SK-N-SH (cell line): Measurements from ENCODE around the gene FAM180B. TPM values are rescaled to one million over a fixed set of nuclear protein-coding genes. Genes with fewer than 3 reads are reported as not detected.
A peak's percentile ranks its signal among the peaks of the same experiment; 100 is the strongest.

Experiments
- CTCF ChIA-PET: fragments of 300-600, 350-600 bp; formaldehyde crosslinking; extraction: SDS; loops from one replicate; lab custom pipeline; 2021; lab: Yijun Ruan, JAX
- POLR2A ChIA-PET: fragments of 350-600 bp; sonication (Branson Sonifier 250); formaldehyde crosslinking; extraction: SDS; loops from one replicate; lab custom pipeline; 2020; ENCODE audit warnings: antibody characterized with exemption, inconsistent platforms; lab: Yijun Ruan, JAX
- DNase-seq: peaks from one replicate; pipeline ENCODE4 v3.0.0; 2012
- H2AFZ ChIP-seq: fragments of 200-600 bp; sonication (generic); 2 replicates; pipeline ENCODE4 v1.8.1; 2016; ENCODE audit warnings: antibody characterized with exemption, mild to moderate bottlenecking, low read depth
- H3F3A ChIP-seq: fragments of 200-600 bp; sonication (generic); replicated peaks from 2 replicates; pipeline ENCODE3; 2016; ENCODE audit warnings: antibody characterized with exemption, mild to moderate bottlenecking; ENCODE audit not compliant: insufficient read depth
- H3K27ac ChIP-seq, 2 experiments: fragments of 200-500 bp in 1 of 2; fragments of 200-600 bp in 1 of 2; sonication (Bioruptor generic) in 1 of 2; sonication (generic), shearing (Covaris generic) in 1 of 2; 2 replicates each; pipeline versions ENCODE4 v1.5.1 to v1.6.1; 2014 to 2016; ENCODE audit warnings: low read depth in 2 of 2, inconsistent platforms in 1 of 2, low read length in 1 of 2, mild to moderate bottlenecking in 1 of 2, mixed read lengths in 1 of 2
- H3K27me3 ChIP-seq: fragments of 200-600 bp; sonication (generic), shearing (Covaris generic); 2 replicates; pipeline ENCODE4 v1.6.1; 2016; ENCODE audit warnings: mixed run types; ENCODE audit not compliant: insufficient read depth
- H3K36me3 ChIP-seq, 2 experiments: fragments of 200-500 bp in 1 of 2; fragments of 200-600 bp in 1 of 2; sonication (Bioruptor generic) in 1 of 2; sonication (generic) in 1 of 2; replicated peaks in 1 of 2; 2 replicates each; pipeline versions ENCODE3 to v1.5.1; 2014 to 2016; ENCODE audit warnings: low read length in 1 of 2, mild to moderate bottlenecking in 1 of 2; ENCODE audit not compliant: insufficient read depth in 2 of 2, control insufficient read depth in 1 of 2
- H3K4me1 ChIP-seq, 2 experiments: fragments of 200-500 bp in 1 of 2; fragments of 200-600 bp in 1 of 2; sonication (Bioruptor generic) in 1 of 2; sonication (generic), shearing (Covaris generic) in 1 of 2; 2 replicates each; pipeline versions ENCODE4 v1.5.1 to v1.6.1; 2014 to 2016; ENCODE audit warnings: low read depth in 1 of 2, low read length in 1 of 2, mixed run types in 1 of 2; ENCODE audit not compliant: insufficient read depth in 2 of 2, control insufficient read depth in 1 of 2
- H3K4me2 ChIP-seq: fragments of 200-600 bp; sonication (generic), shearing (Covaris generic); 2 replicates; pipeline ENCODE4 v1.6.1; 2017; ENCODE audit warnings: mixed run types
- H3K4me3 ChIP-seq, 2 experiments: fragments of 200-500 bp in 1 of 2; fragments of 200-600 bp in 1 of 2; sonication (Bioruptor generic) in 1 of 2; sonication (generic), shearing (Covaris generic) in 1 of 2; 2 replicates each; pipeline versions ENCODE4 v1.5.1 to v1.8.1; 2014 to 2016; ENCODE audit warnings: low read depth in 2 of 2, inconsistent platforms in 1 of 2, low read length in 1 of 2, mild to moderate bottlenecking in 1 of 2, mixed read lengths in 1 of 2, moderate library complexity in 1 of 2
- H3K79me2 ChIP-seq: fragments of 200-600 bp; sonication (generic); 2 replicates; pipeline ENCODE4 v1.8.1; 2017; ENCODE audit warnings: mild to moderate bottlenecking; ENCODE audit not compliant: insufficient read depth
- H3K9ac ChIP-seq: fragments of 200-600 bp; sonication (generic); 2 replicates; pipeline ENCODE4 v1.6.1; 2017; ENCODE audit warnings: mixed run types
- H3K9me2 ChIP-seq: fragments of 200-600 bp; sonication (generic); 2 replicates; pipeline ENCODE4 v1.6.1; 2017; ENCODE audit warnings: mixed run types
- H3K9me3 ChIP-seq: fragments of 200-600 bp; sonication (generic); 2 replicates; pipeline ENCODE4 v1.6.1; 2017; ENCODE audit warnings: mixed run types, mild to moderate bottlenecking, moderate library complexity
- H4K20me1 ChIP-seq: fragments of 200-600 bp; sonication (generic); 2 replicates; pipeline ENCODE4 v1.6.1; 2017; ENCODE audit warnings: mild to moderate bottlenecking, mixed run types; ENCODE audit not compliant: insufficient read depth
- CHD2 ChIP-seq: fragments of 150-350 bp; IDR thresholded peaks from 2 replicates; pipeline ENCODE4 v1.6.1; 2018; ENCODE audit warnings: low read length; ENCODE audit not compliant: partially characterized antibody
- ELF1 ChIP-seq: IDR thresholded peaks from 2 replicates; pipeline ENCODE4 v1.4.0; 2012
- EP300 ChIP-seq, 2 experiments: IDR thresholded peaks; 2 replicates each; pipeline versions ENCODE4 v1.4.0 to v1.6.1; 2012; ENCODE audit warnings: borderline replicate concordance in 1 of 2, low read depth in 1 of 2, low read length in 1 of 2
- EZH2phosphoT487 ChIP-seq: fragments of 200-600 bp; sonication (generic); IDR thresholded peaks from 2 replicates; pipeline ENCODE4 v1.6.1; 2017; ENCODE audit warnings: low read depth, mixed run types, mild to moderate bottlenecking, antibody characterized with exemption, moderate library complexity, borderline replicate concordance
- FOXJ3 ChIP-seq: sonication (generic); formaldehyde crosslinking; IDR thresholded peaks from 2 replicates; pipeline ENCODE4 v1.5.1; 2020; ENCODE audit warnings: mild to moderate bottlenecking, missing genetic modification reagents
- FOXM1 ChIP-seq: IDR thresholded peaks from 2 replicates; pipeline ENCODE4 v1.4.0; 2012; ENCODE audit warnings: low read depth, mild to moderate bottlenecking
- GATA2 ChIP-seq: sonication (generic); formaldehyde crosslinking; IDR thresholded peaks from 2 replicates; pipeline ENCODE4 v1.5.0; 2020; ENCODE audit warnings: mild to moderate bottlenecking, missing genetic modification reagents
- JUND ChIP-seq: IDR thresholded peaks from 2 replicates; pipeline ENCODE4 v1.4.0; 2012
- MAX ChIP-seq: IDR thresholded peaks from 2 replicates; pipeline ENCODE4 v1.4.0; 2012; ENCODE audit warnings: low read depth
- MEF2A ChIP-seq: IDR thresholded peaks from 2 replicates; pipeline ENCODE4 v1.4.0; 2012; ENCODE audit warnings: low read depth, borderline replicate concordance
- MXI1 ChIP-seq: IDR thresholded peaks from 2 replicates; pipeline ENCODE4 v1.6.1; 2012; ENCODE audit warnings: mild to moderate bottlenecking, low read depth, low read length, improper control_type of control experiment
- NFIC ChIP-seq: IDR thresholded peaks from 2 replicates; pipeline ENCODE4 v1.4.0; 2012; ENCODE audit warnings: borderline replicate concordance
- NRF1 ChIP-seq: IDR thresholded peaks from 2 replicates; pipeline ENCODE4 v1.6.1; 2012; ENCODE audit warnings: low read depth, mild to moderate bottlenecking, low read length
- PBX3 ChIP-seq: IDR thresholded peaks from 2 replicates; pipeline ENCODE4; 2012
- POLR2AphosphoS5 ChIP-seq: IDR thresholded peaks from 2 replicates; pipeline ENCODE4 v1.6.1; 2012; ENCODE audit warnings: low read depth, low read length
- RCOR1 ChIP-seq: fragments of 150-350 bp; IDR thresholded peaks from 2 replicates; pipeline ENCODE4 v1.6.1; 2017; ENCODE audit warnings: antibody characterized with exemption, low read length
- REST ChIP-seq: IDR thresholded peaks from 2 replicates; pipeline ENCODE4 v1.6.1; 2012; ENCODE audit warnings: mild to moderate bottlenecking, low read depth, low read length, moderate library complexity
- RFX5 ChIP-seq: IDR thresholded peaks from 2 replicates; pipeline ENCODE4 v1.6.1; 2012; ENCODE audit warnings: mild to moderate bottlenecking, improper control_type of control experiment, low read length
- RXRA ChIP-seq: IDR thresholded peaks from 2 replicates; pipeline ENCODE4 v1.4.0; 2012; ENCODE audit warnings: low read depth, mild to moderate bottlenecking, borderline replicate concordance
- SIN3A ChIP-seq: IDR thresholded peaks from 2 replicates; pipeline ENCODE4 v1.6.1; 2012; ENCODE audit warnings: low read depth, mild to moderate bottlenecking, low read length, moderate library complexity, borderline replicate concordance
- SMC3 ChIP-seq: IDR thresholded peaks from 2 replicates; pipeline ENCODE4 v1.6.1; 2012; ENCODE audit warnings: low read depth, low read length, improper control_type of control experiment
- TAF1 ChIP-seq: IDR thresholded peaks from 2 replicates; pipeline ENCODE4 v1.6.1; 2012; ENCODE audit warnings: low read depth, mild to moderate bottlenecking, low read length, moderate library complexity, borderline replicate concordance
- TEAD4 ChIP-seq: IDR thresholded peaks from 2 replicates; pipeline ENCODE4 v1.4.0; 2012; ENCODE audit warnings: mild to moderate bottlenecking, borderline replicate concordance; ENCODE audit not compliant: insufficient read depth
- USF1 ChIP-seq: IDR thresholded peaks from 2 replicates; pipeline ENCODE4 v1.4.0; 2012; ENCODE audit warnings: low read depth, borderline replicate concordance
- YY1 ChIP-seq: IDR thresholded peaks from 2 replicates; pipeline ENCODE4 v1.4.0; 2012; ENCODE audit warnings: low read depth, mild to moderate bottlenecking
- WGBS: methylation state at CpG from one replicate; pipeline ENCODE4 v1.1.6; 2017; ENCODE audit warnings: low lambda C conversion rate; 5-methylcytosine and 5-hydroxymethylcytosine counted together
- polyA plus RNA-seq, 3 experiments: library from polyadenylated mRNA; depleted of rRNA; stranded (reverse); fragments of >200 nt; gene quantifications; 2 replicates each; pipeline ENCODE4 v1.2.3, GENCODE V29; 2012
- TF ChIP-seq, protein P1 (sequence below): fragments of 150-350 bp; IDR thresholded peaks from 2 replicates; pipeline ENCODE4 v1.6.1; 2016; ENCODE audit warnings: mild to moderate bottlenecking, low read depth, low read length

Gene FAM180B
- polyA plus RNA-seq, 1 of the 3 experiments (the other 2 are of a cell fraction), result not detected

DNA sequence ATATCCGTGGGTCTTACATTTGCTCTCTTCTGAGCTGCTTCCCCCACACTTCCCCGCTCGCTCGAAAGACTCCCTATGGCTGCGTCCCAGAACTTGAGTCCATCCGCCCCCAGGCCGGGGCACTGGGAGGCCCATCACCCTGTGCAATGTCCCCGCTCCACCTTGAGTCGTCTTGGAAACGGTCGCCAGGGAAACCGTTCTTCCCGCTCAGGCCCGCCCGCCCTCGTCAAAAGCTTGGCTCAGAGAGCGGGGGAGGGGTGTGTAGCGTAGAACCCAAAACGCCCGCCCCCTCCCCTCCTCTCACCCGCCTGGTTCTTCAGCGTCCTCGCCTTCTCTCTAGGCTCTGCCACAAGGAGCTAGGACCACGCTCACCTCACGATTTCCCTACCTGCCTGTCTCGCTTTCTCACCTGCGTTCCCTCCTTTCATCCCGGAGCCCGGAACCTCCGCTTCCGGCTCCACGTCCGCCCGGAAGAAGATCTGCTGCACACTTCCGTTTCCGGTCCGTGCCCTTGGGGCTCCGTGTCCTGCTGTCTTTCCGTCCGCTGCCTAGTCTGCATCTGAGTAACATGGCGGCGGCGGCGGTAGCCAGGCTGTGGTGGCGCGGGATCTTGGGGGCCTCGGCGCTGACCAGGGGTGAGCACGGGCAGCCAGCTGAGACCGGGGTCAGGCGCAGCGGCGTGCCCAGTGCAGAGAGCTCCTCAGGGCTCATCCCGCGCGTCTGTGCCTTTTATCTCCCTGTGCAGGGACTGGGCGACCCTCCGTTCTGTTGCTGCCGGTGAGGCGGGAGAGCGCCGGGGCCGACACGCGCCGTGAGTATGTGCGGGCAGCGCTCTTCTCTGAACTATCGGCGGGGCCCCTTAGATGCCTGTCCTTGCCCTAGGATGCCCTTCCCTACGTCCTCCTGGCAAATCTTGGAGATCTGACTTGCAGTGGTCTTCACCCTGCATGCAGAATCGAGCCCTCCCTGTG lies 7.7 kb upstream of the FAM180B start, which contains the start of the genes KBTBD4 and NDUFS3:
KBTBD4 (minus strand) TSS at position 447 of the 971 bp plus-strand sequence; CDS start at position 428, 19 bp downstream.
NDUFS3 (plus strand) TSS at position 551 of the 971 bp plus-strand sequence; CDS start at position 569, 18 bp downstream.
- Histone ChIP-seq H3K9me2 (no peaks in the 10 kb centered on the region), H2AFZ (peak within 1 kb of the TSS; percentile 84), H3F3A (peaks cover 7% of the 10 kb centered on the region), H3K4me1 (peaks cover 13 to 21% of the 10 kb centered on the region in 2 experiments; a peak in 3 of 4 replicates), H3K9me3 (no peaks in the 10 kb centered on the region), H3K4me3 (peak within 1 kb of the TSS; percentile 90 to 98), H3K79me2 (peaks cover 64% of the 10 kb centered on the region), H3K27ac (peak within 1 kb of the TSS; percentile 69 to 94), H3K9ac (peak within 1 kb of the TSS; percentile 92), H3K36me3 (peaks cover 35 to 65% of the 10 kb centered on the region in 2 experiments), H3K27me3 (no peaks in the 10 kb centered on the region), H4K20me1 (no peaks in the 10 kb centered on the region), H3K4me2 (peak within 1 kb of the TSS; percentile 94)
- peak; percentile 94 for DNase-seq
- 1% methylated on average over 47 of the region's 72 CpGs for WGBS
- ChIA-PET POLR2A (interaction anchor here (0.5 to 2.2 kb wide), 7 partner anchors 10 to 643 kb away, joined by 3 to 18 read pairs (median 3); partner anchors contain the start of genes CSTPP1 and PTPMT1), CTCF (interaction anchor here (1.6 to 2.5 kb wide), 2 partner anchors 11 to 26 kb away, joined by 5 to 14 read pairs; partner anchors contain the start of gene CELF1)
- TF ChIP-seq EP300 (IDR thresholded peaks at IDR 0.05; ENCODE audit: borderline replicate concordance in 1 of 2, low read depth in 1 of 2, low read length in 1 of 2) (no peak; a peak in 1 of 4 replicates), JUND (no peak), RXRA (no peak), NFIC (peak; percentile 23; the same call in 1 of the 2 replicates), MEF2A (no peak), ELF1 (peak; percentile 88), TAF1 (peak; percentile 98), FOXJ3 (CRISPR knock-in tag) (peak; percentile 82), PBX3 (no peak), TEAD4 (no peak), EZH2phosphoT487 (no peak), SIN3A (peak; percentile 38; the same call in 1 of the 2 replicates), YY1 (peak; percentile 97), CHD2 (peak; percentile 92), GATA2 (CRISPR knock-in tag) (no peak), SMC3 (0 out of 2 replicates have a peak, but pooled peaks have one; percentile 5), REST (peak; percentile 79), FOXM1 (no peak), MAX (peak; percentile 96), RCOR1 (no peak; the same call in none of the 2 replicates), MXI1 (peak; percentile 92), POLR2AphosphoS5 (peak; percentile 88), NRF1 (no peak), RFX5 (no peak), USF1 (peak; percentile 60)
- TF ChIP-seq, protein P1, sequence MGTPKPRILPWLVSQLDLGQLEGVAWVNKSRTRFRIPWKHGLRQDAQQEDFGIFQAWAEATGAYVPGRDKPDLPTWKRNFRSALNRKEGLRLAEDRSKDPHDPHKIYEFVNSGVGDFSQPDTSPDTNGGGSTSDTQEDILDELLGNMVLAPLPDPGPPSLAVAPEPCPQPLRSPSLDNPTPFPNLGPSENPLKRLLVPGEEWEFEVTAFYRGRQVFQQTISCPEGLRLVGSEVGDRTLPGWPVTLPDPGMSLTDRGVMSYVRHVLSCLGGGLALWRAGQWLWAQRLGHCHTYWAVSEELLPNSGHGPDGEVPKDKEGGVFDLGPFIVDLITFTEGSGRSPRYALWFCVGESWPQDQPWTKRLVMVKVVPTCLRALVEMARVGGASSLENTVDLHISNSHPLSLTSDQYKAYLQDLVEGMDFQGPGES, result 0 out of 2 replicates have a peak, but pooled peaks have one; percentile 18
